Measurements from ENCODE around the gene CAMK2D.

CAMK2D gene

GRCh38 chr4:113534711-113535110 is 226.8 kb downstream of the CAMK2D start:
- DNase-seq (ENCODE audit: low spot score): no peak
- no peak overlapping the region for H3K4me3 ChIP-seq (ENCODE audit: low read length in 2 of 2)
- no peaks in the 10 kb centered on the region for H3K79me1 ChIP-seq (ENCODE audit: low read depth, low read length)
- no peaks in the 10 kb centered on the region for H3K27me3 ChIP-seq (ENCODE audit: control insufficient read depth in 3 of 3, insufficient read depth in 3 of 3, low read depth in 1 of 3, low read length in 3 of 3)
- H4K8ac ChIP-seq (ENCODE audit: low read depth, low read length): no peak overlapping the region
- no peak overlapping the region for H2AK5ac ChIP-seq (ENCODE audit: low read depth, low read length)
- H3K36me3 ChIP-seq (replicated peaks in 1 of 2; ENCODE audit: control insufficient read depth in 2 of 2, insufficient read depth in 2 of 2, low read length in 2 of 2): peaks cover 0 to 14% of the 10 kb centered on the region in 2 donors
- no peak overlapping the region for H2AFZ ChIP-seq (ENCODE audit: low read length)
- no peak overlapping the region for H3K9ac ChIP-seq (ENCODE audit: low read depth, low read length, poor library complexity)
- H2BK120ac ChIP-seq (ENCODE audit: low read depth, low read length): no peak overlapping the region
- no peak overlapping the region for H2BK5ac ChIP-seq (ENCODE audit: low read length)
- no peak overlapping the region for H3K4ac ChIP-seq (ENCODE audit: low read length)
- H3K14ac ChIP-seq (ENCODE audit: low read length): no peak overlapping the region
- no peak overlapping the region for H2BK15ac ChIP-seq (ENCODE audit: low read length)
- H3K4me2 ChIP-seq (ENCODE audit: insufficient read depth, low read length, poor library complexity, severe bottlenecking): no peak overlapping the region
- WGBS, 2 donors (ENCODE audit: extremely low coverage in 2 of 2, insufficient read length in 2 of 2, insufficient replicate concordance in 1 of 2): no CpG with 5 or more reads among the region's 1 CpG
- no peak overlapping the region for H3K18ac ChIP-seq (ENCODE audit: low read length)
- no peak overlapping the region for H3K27ac ChIP-seq (replicated peaks; ENCODE audit: low read length)
- no peak overlapping the region for H3K23ac ChIP-seq (ENCODE audit: low read depth, low read length, poor library complexity)
- no peaks in the 10 kb centered on the region for H3K4me1 ChIP-seq (ENCODE audit: control insufficient read depth in 2 of 2, insufficient read depth in 1 of 2, low read depth in 1 of 2, low read length in 2 of 2)
- H2BK12ac ChIP-seq (ENCODE audit: low read length): no peak overlapping the region
- no peaks in the 10 kb centered on the region for H3K9me3 ChIP-seq (replicated peaks in 1 of 2; ENCODE audit: control insufficient read depth in 2 of 2, insufficient read depth in 1 of 2, low read depth in 1 of 2, low read length in 2 of 2)
- no peak overlapping the region for H4K91ac ChIP-seq (ENCODE audit: low read depth, low read length, poor library complexity)

- peaks cover 0 to 23% of the 10 kb centered on the region in 2 donors for H3K36me3 ChIP-seq (replicated peaks in 1 of 2; ENCODE audit: control insufficient read depth in 2 of 2, insufficient read depth in 2 of 2, low read length in 2 of 2)
- H3K9me3 ChIP-seq (replicated peaks in 1 of 2; ENCODE audit: control insufficient read depth in 2 of 2, insufficient read depth in 1 of 2, low read depth in 1 of 2, low read length in 2 of 2): no peaks in the 10 kb centered on the region
- no peak overlapping the region for H3K23ac ChIP-seq (ENCODE audit: low read depth, low read length, poor library complexity)
- H3K4me1 ChIP-seq (ENCODE audit: control insufficient read depth in 2 of 2, insufficient read depth in 1 of 2, low read depth in 1 of 2, low read length in 2 of 2): no peaks in the 10 kb centered on the region
- no peak overlapping the region for H3K9ac ChIP-seq (ENCODE audit: low read depth, low read length, poor library complexity)
- no peak overlapping the region for H2AFZ ChIP-seq (ENCODE audit: low read length)
- H3K4ac ChIP-seq (ENCODE audit: low read length): no peak overlapping the region
- no peak overlapping the region for H4K91ac ChIP-seq (ENCODE audit: low read depth, low read length, poor library complexity)
- H2BK15ac ChIP-seq (ENCODE audit: low read length): no peak overlapping the region
- DNase-seq (ENCODE audit: low spot score): no peak
- H3K18ac ChIP-seq (ENCODE audit: low read length): no peak overlapping the region
- H2BK12ac ChIP-seq (ENCODE audit: low read length): no peak overlapping the region
- WGBS, 2 donors (ENCODE audit: extremely low coverage in 2 of 2, insufficient read length in 2 of 2, insufficient replicate concordance in 1 of 2): no CpG with 5 or more reads among the region's 2 CpGs
- H2BK5ac ChIP-seq (ENCODE audit: low read length): no peak overlapping the region
- no peak overlapping the region for H4K8ac ChIP-seq (ENCODE audit: low read depth, low read length)
- H2AK5ac ChIP-seq (ENCODE audit: low read depth, low read length): no peak overlapping the region
- H3K27me3 ChIP-seq (ENCODE audit: control insufficient read depth in 3 of 3, insufficient read depth in 3 of 3, low read depth in 1 of 3, low read length in 3 of 3): no peaks in the 10 kb centered on the region
- H3K79me1 ChIP-seq (ENCODE audit: low read depth, low read length): no peaks in the 10 kb centered on the region
- H3K14ac ChIP-seq (ENCODE audit: low read length): no peak overlapping the region
- H3K4me2 ChIP-seq (ENCODE audit: insufficient read depth, low read length, poor library complexity, severe bottlenecking): no peak overlapping the region
- H2BK120ac ChIP-seq (ENCODE audit: low read depth, low read length): no peak overlapping the region
- no peak overlapping the region for H3K27ac ChIP-seq (replicated peaks; ENCODE audit: low read length)
- H3K4me3 ChIP-seq (ENCODE audit: low read length in 2 of 2): no peak overlapping the region
Measured at GRCh38 chr4:113531572-113531971, 230.0 kb downstream of the CAMK2D start.

GRCh38 chr4:113528395-113528794 is 233.1 kb downstream of the CAMK2D start:
- no peak for DNase-seq (ENCODE audit: low spot score)
- Histone ChIP-seq H3K18ac (ENCODE audit: low read length) (no peak overlapping the region), H3K79me1 (ENCODE audit: low read depth, low read length) (no peaks in the 10 kb centered on the region), H4K8ac (ENCODE audit: low read depth, low read length) (no peak overlapping the region), H3K36me3 (replicated peaks in 1 of 2; ENCODE audit: control insufficient read depth in 2 of 2, insufficient read depth in 2 of 2, low read length in 2 of 2) (peaks cover 0 to 34% of the 10 kb centered on the region in 2 donors), H4K91ac (ENCODE audit: low read depth, low read length, poor library complexity) (no peak overlapping the region), H2BK120ac (ENCODE audit: low read depth, low read length) (no peak overlapping the region), H3K23ac (ENCODE audit: low read depth, low read length, poor library complexity) (no peak overlapping the region), H3K4me1 (ENCODE audit: control insufficient read depth in 2 of 2, insufficient read depth in 1 of 2, low read depth in 1 of 2, low read length in 2 of 2) (no peaks in the 10 kb centered on the region), H2AK5ac (ENCODE audit: low read depth, low read length) (no peak overlapping the region), H2BK5ac (ENCODE audit: low read length) (no peak overlapping the region), H2BK12ac (ENCODE audit: low read length) (no peak overlapping the region), H3K9ac (ENCODE audit: low read depth, low read length, poor library complexity) (no peak overlapping the region), H3K9me3 (replicated peaks in 1 of 2; ENCODE audit: control insufficient read depth in 2 of 2, insufficient read depth in 1 of 2, low read depth in 1 of 2, low read length in 2 of 2) (no peaks in the 10 kb centered on the region), H3K27ac (replicated peaks; ENCODE audit: low read length) (no peak overlapping the region), H3K27me3 (ENCODE audit: control insufficient read depth in 3 of 3, insufficient read depth in 3 of 3, low read depth in 1 of 3, low read length in 3 of 3) (no peaks in the 10 kb centered on the region), H3K4me3 (ENCODE audit: low read length in 2 of 2) (no peak overlapping the region), H3K4me2 (ENCODE audit: insufficient read depth, low read length, poor library complexity, severe bottlenecking) (no peak overlapping the region), H3K14ac (ENCODE audit: low read length) (no peak overlapping the region), H2BK15ac (ENCODE audit: low read length) (no peak overlapping the region), H3K4ac (ENCODE audit: low read length) (no peak overlapping the region), H2AFZ (ENCODE audit: low read length) (no peak overlapping the region)
- no CpG with 5 or more reads among the region's 1 CpG for WGBS, 2 donors (ENCODE audit: extremely low coverage in 2 of 2, insufficient read length in 2 of 2, insufficient replicate concordance in 1 of 2)

DNA sequence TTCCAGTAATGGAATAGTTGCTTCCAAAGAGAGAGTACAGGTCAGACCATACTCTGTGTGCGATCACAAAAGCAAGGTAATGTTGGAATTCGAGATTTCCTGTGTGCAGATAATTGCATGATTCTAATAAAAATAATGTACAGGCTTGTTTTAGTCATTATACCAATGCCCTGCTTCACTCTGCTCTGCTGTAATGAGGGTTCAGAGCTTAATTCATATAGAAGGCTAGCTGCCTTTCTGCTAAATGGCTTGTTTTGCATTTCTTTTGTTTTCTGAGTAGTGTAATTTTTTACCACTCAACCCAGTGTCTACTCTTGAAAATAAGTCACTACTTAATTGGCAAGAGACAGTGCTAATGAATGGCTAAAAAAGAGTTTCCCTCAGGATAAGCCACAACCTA is 236.0 kb downstream of the CAMK2D start:
- Histone ChIP-seq H4K91ac (ENCODE audit: low read depth, low read length, poor library complexity) (no peak overlapping the region), H4K8ac (ENCODE audit: low read depth, low read length) (no peak overlapping the region), H3K79me1 (ENCODE audit: low read depth, low read length) (no peaks in the 10 kb centered on the region), H2AK5ac (ENCODE audit: low read depth, low read length) (no peak overlapping the region), H2BK5ac (ENCODE audit: low read length) (no peak overlapping the region), H3K4me3 (ENCODE audit: low read length in 2 of 2) (no peak overlapping the region), H3K23ac (ENCODE audit: low read depth, low read length, poor library complexity) (no peak overlapping the region), H2BK12ac (ENCODE audit: low read length) (no peak overlapping the region), H2AFZ (ENCODE audit: low read length) (no peak overlapping the region), H3K9me3 (replicated peaks in 1 of 2; ENCODE audit: control insufficient read depth in 2 of 2, insufficient read depth in 1 of 2, low read depth in 1 of 2, low read length in 2 of 2) (no peaks in the 10 kb centered on the region), H3K14ac (ENCODE audit: low read length) (no peak overlapping the region), H3K9ac (ENCODE audit: low read depth, low read length, poor library complexity) (no peak overlapping the region), H3K4me2 (ENCODE audit: insufficient read depth, low read length, poor library complexity, severe bottlenecking) (no peak overlapping the region), H3K36me3 (replicated peaks in 1 of 2; ENCODE audit: control insufficient read depth in 2 of 2, insufficient read depth in 2 of 2, low read length in 2 of 2) (peaks cover 0 to 31% of the 10 kb centered on the region in 2 donors), H3K18ac (ENCODE audit: low read length) (no peak overlapping the region), H3K27me3 (ENCODE audit: control insufficient read depth in 3 of 3, insufficient read depth in 3 of 3, low read depth in 1 of 3, low read length in 3 of 3) (no peaks in the 10 kb centered on the region), H2BK120ac (ENCODE audit: low read depth, low read length) (no peak overlapping the region), H3K27ac (replicated peaks; ENCODE audit: low read length) (no peak overlapping the region), H2BK15ac (ENCODE audit: low read length) (no peak overlapping the region), H3K4me1 (ENCODE audit: control insufficient read depth in 2 of 2, insufficient read depth in 1 of 2, low read depth in 1 of 2, low read length in 2 of 2) (no peaks in the 10 kb centered on the region), H3K4ac (ENCODE audit: low read length) (no peak overlapping the region)
- DNase-seq (ENCODE audit: low spot score): no peak
- WGBS, 2 donors (ENCODE audit: extremely low coverage in 2 of 2, insufficient read length in 2 of 2, insufficient replicate concordance in 1 of 2): no CpG with 5 or more reads among the region's 2 CpGs
